ENCODE measurements around the gene AQP12A. TPM values are rescaled to one million over a fixed set of nuclear protein-coding genes. Genes with fewer than 3 reads are reported as not detected.

Gene AQP12A
- total RNA-seq, 4 donors from 2014 or later, result not detected

GRCh38 chr2:240746671-240747070 is 55.0 kb downstream of the AQP12A start:
- H3K27me3 ChIP-seq, result peaks cover 3% of the 10 kb centered on the region
- H3K36me3 ChIP-seq, result no peaks in the 10 kb centered on the region
- no peaks in the 10 kb centered on the region for H3K9me3 ChIP-seq
- H3K4me1 ChIP-seq, result no peaks in the 10 kb centered on the region
- no peak overlapping the region for H3K27ac ChIP-seq
- no peak for TF ChIP-seq EP300 (IDR thresholded peaks at IDR 0.05)
- TF ChIP-seq POLR2AphosphoS5 (IDR thresholded peaks at IDR 0.05), result no peak
- TF ChIP-seq POLR2A (IDR thresholded peaks at IDR 0.05), result no peak
- no peak for TF ChIP-seq CTCF (IDR thresholded peaks at IDR 0.05)
- WGBS, 2 donors (ENCODE audit: low coverage in 1 of 2), result 90 to 95% methylated on average over 4 to 5 of the region's 16 CpGs
- no peak overlapping the region for H3K4me3 ChIP-seq
- no peak for ATAC-seq

GRCh38 chr2:240747256-240747655 is 55.6 kb downstream of the AQP12A start:
- Histone ChIP-seq H3K9me3 (no peaks in the 10 kb centered on the region), H3K4me3 (no peak overlapping the region), H3K27ac (no peak overlapping the region), H3K27me3 (peaks cover 8% of the 10 kb centered on the region), H3K4me1 (no peaks in the 10 kb centered on the region), H3K36me3 (no peaks in the 10 kb centered on the region)
- TF ChIP-seq POLR2A (IDR thresholded peaks at IDR 0.05), result no peak
- no peak for TF ChIP-seq POLR2AphosphoS5 (IDR thresholded peaks at IDR 0.05)
- no peak for TF ChIP-seq CTCF (IDR thresholded peaks at IDR 0.05)
- TF ChIP-seq EP300 (IDR thresholded peaks at IDR 0.05), result no peak
- ATAC-seq, result no peak
- 94% methylated on average over 3 of the region's 11 CpGs; no CpG with 5 or more reads in 1 of the 2 donors for WGBS, 2 donors (ENCODE audit: low coverage in 1 of 2)

Small RNA genes within 50 kb of the gene (small RNA-seq; reads per million reads assigned to genes)
- 0 reads per million in 4 donors for gene AC011298.3

Other genes with a start within 250 kb of the AQP12A start
- gene ANKMY1, start 133.9 kb upstream of the AQP12A start, total RNA-seq, result 10 to 100 TPM in 1 of 4 donors, 1 to 10 TPM in 3; 7.0 to 12.0 (median 8.9) TPM
- gene DUSP28, start 131.5 kb upstream of the AQP12A start, total RNA-seq, result 1 to 10 TPM; 3.0 to 5.3 (median 4.0) TPM
- gene RNPEPL1, start 123.4 kb upstream of the AQP12A start, total RNA-seq, result 100 to 1,000 TPM in 1 of 4 donors, 10 to 100 TPM in 3; 49.1 to 127 (median 55.5) TPM
- 10 to 100 TPM; 19.2 to 34.7 (median 23.2) TPM for gene CAPN10, start 105.1 kb upstream of the AQP12A start, total RNA-seq
- 1 to 10 TPM in 3 of 4 donors, under 1 TPM in 1; 0.93 to 2.3 (median 1.9) TPM for gene GPR35, start 66.4 kb upstream of the AQP12A start, total RNA-seq
- not detected for gene AQP12B, start 9.0 kb upstream of the AQP12A start, total RNA-seq
- gene KIF1A, start 128.4 kb downstream of the AQP12A start, total RNA-seq, result 1 to 10 TPM in 2 of 4 donors, under 1 TPM in 2; 0.62 to 2.3 (median 1.6) TPM
- gene AGXT, start 177.0 kb downstream of the AQP12A start, total RNA-seq, result not detected
- 1 to 10 TPM in 1 of 4 donors, under 1 TPM in 2, not detected in 1; 0.27 to 9.7 (median 0.77) TPM for gene MAB21L4, start 204.3 kb downstream of the AQP12A start, total RNA-seq
- not detected for gene CROCC2, start 214.5 kb downstream of the AQP12A start, total RNA-seq

Measured in gastroesophageal sphincter (tissue), 4 donors.